ENCODE measurements around the gene RCAN1.

DNA sequence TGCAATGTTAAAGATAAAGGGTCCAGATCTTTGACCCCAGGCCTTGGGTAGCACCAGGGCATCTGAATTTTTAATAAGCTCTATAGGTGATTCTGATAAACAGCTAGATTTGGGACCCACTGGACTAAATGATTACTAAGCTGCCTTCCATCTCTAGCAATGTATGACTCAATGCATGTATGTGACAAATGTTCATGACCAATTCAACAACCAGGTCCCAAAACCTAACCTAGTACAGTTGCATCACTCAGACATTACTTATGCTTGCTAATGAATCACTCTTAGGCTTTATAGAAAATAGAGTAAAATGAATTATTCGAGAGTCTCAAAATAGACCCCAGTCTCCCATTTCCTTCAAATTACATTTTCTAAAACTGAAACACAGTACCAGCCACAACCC lies 35.5 kb downstream of the RCAN1 start:
- TF ChIP-seq CTCF (IDR thresholded peaks at IDR 0.05), result no peak
- no peak for TF ChIP-seq POLR2A (IDR thresholded peaks at IDR 0.05)
